Left lung (tissue), 10 donors: Measurements from ENCODE around the gene IFT122. TPM values are rescaled to one million over a fixed set of nuclear protein-coding genes. Genes with fewer than 3 reads are reported as not detected.
A peak's percentile ranks its signal among the peaks of the same experiment; 100 is the strongest.

Source experiments
- ATAC-seq: fragments of 200-7000 bp; cut with Tn5 transposase; one replicate; pipeline ENCODE4 v1.9.1; 2020; ENCODE audit warnings: moderate library complexity
- DNase-seq, 4 donors: peaks; one replicate each; pipeline ENCODE4 v3.0.0-alpha.2; 2013 to 2020
- H3K27ac ChIP-seq, 2 donors: fragments of 200-600 bp; sonication (generic) in 1 of 2; one replicate each; pipeline versions ENCODE4 v1.5.0 to v1.8.0; 2020 to 2021
- H3K27me3 ChIP-seq, 2 donors: fragments of 200-600 bp; sonication (generic) in 1 of 2; one replicate each; pipeline versions ENCODE4 v1.5.0 to v1.8.0; 2020 to 2021
- H3K36me3 ChIP-seq, 2 donors: fragments of 200-600 bp; sonication (generic) in 1 of 2; one replicate each; pipeline versions ENCODE4 v1.5.0 to v1.8.0; 2020 to 2021
- H3K4me1 ChIP-seq, 2 donors: fragments of 200-600 bp; one replicate each; pipeline ENCODE4 v1.8.0; 2021
- H3K4me3 ChIP-seq, 2 donors: fragments of 200-600 bp; sonication (generic) in 1 of 2; one replicate each; pipeline versions ENCODE4 v1.5.0 to v1.8.0; 2020 to 2021; ENCODE audit warnings: mild to moderate bottlenecking in 1 of 2
- H3K9me3 ChIP-seq, 2 donors: fragments of 200-600 bp; sonication (generic) in 1 of 2; one replicate each; pipeline versions ENCODE4 v1.5.0 to v1.8.0; 2020 to 2021
- intact Hi-C, 2 donors: fragments of 100-400 bp; cut with DNase I; formaldehyde crosslinking; loops; one replicate each; pipeline versions ENCODE4 v1.11.2 to v1.14.2; 2022
- polyA plus RNA-seq, 6 donors: library from polyadenylated mRNA; unstranded; fragments of 120-200 nt; gene quantifications; one replicate each; pipeline ENCODE4 v1.2.1, GENCODE V29; 2013; ENCODE audit not compliant: insufficient read length in 6 of 6
- total RNA-seq, 2 donors: library from RNA; stranded (reverse); fragmentation: NEBNext Ultra II Directional; extraction: Animal tissue kit (Norgen Biotek cat#: 25700); gene quantifications; one replicate each; pipeline ENCODE4 v1.2.1, GENCODE V29; 2021
- TF ChIP-seq, protein P1 (sequence below), 2 donors: fragments of 200-600 bp; sonication (generic) in 1 of 2; IDR thresholded peaks; one replicate each; pipeline versions ENCODE4 v1.5.0 to v1.8.0; 2021; ENCODE audit warnings: antibody characterized with exemption in 2 of 2
- donor health status: DM: no; HTN: yes; CAD: no.
- donor health status: DM: no; HTN: no; CAD: no.

The IFT122 gene
- total and polyA plus RNA-seq, 8 donors: 21.2 to 79.7 (median 71.3) TPM

DNA sequence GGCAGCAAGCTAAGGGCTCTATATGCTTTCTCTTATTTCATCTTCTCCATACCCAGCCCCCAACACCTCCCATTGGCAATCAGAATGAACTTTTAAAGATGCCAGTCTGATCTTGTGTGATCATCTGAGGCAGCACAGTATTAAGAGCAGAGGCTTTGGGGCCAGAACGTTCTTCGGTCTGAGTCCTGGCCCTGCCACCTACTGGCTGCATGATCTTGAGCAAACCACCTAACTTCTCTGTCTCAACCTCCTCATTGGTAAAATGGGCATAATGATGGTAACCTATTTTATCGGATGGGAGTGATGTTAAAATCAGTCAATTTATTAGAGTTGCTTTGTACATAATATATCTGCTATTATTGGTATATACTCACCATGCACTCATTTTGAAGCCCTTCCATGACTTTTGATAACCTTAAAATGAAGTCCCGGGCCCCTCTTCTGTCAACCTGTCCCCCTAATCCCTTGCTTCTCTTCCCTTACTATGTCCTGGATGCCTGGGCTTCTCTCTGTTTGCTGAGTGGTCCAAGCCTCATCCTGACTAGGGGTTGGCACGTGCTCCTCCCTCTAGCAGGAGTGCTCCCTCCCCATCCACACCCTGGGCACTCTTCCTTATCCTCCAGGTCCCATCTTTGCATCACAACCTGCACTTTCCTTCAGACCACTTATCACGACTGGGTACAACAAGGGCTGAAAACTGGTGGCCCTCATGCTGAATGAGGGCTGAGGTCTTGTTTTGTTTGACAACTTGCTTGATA, 17.9 kb upstream of the IFT122 start:
- TF ChIP-seq, protein P1, sequence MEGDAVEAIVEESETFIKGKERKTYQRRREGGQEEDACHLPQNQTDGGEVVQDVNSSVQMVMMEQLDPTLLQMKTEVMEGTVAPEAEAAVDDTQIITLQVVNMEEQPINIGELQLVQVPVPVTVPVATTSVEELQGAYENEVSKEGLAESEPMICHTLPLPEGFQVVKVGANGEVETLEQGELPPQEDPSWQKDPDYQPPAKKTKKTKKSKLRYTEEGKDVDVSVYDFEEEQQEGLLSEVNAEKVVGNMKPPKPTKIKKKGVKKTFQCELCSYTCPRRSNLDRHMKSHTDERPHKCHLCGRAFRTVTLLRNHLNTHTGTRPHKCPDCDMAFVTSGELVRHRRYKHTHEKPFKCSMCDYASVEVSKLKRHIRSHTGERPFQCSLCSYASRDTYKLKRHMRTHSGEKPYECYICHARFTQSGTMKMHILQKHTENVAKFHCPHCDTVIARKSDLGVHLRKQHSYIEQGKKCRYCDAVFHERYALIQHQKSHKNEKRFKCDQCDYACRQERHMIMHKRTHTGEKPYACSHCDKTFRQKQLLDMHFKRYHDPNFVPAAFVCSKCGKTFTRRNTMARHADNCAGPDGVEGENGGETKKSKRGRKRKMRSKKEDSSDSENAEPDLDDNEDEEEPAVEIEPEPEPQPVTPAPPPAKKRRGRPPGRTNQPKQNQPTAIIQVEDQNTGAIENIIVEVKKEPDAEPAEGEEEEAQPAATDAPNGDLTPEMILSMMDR (IDR thresholded peaks at IDR 0.05): no peak
- Histone ChIP-seq H3K4me3 (no peak overlapping the region), H3K27me3 (no peaks in the 10 kb centered on the region), H3K4me1 (peaks cover 0 to 7% of the 10 kb centered on the region in 2 donors), H3K27ac (no peak overlapping the region), H3K36me3 (no peaks in the 10 kb centered on the region), H3K9me3 (no peaks in the 10 kb centered on the region)
- ATAC-seq (no peak), DNase-seq (no peak)
- intact Hi-C loops: no loop called here

DNA sequence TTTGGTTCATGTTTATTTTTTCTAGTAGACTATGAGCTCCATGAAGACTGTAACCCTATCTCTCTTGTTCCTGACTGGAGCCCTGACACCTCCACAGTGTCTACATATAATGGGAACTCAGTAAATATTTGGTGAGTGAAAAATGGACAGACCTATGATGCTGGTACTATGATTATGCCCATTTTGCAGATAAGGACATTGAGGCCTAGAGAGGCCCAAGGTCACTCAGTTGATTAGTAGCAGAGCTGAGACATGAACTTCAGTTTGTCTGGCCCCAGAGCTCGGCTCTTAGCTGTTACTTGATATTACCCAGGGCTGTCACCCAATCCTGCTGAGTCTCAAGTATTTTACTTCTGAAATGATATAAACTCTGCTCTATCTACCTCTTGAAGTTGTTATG, 17.1 kb upstream of the IFT122 start:
- no peak overlapping the region for H3K4me3 ChIP-seq
- no peaks in the 10 kb centered on the region for H3K9me3 ChIP-seq
- TF ChIP-seq, protein P1 (IDR thresholded peaks at IDR 0.05): no peak
- no peaks in the 10 kb centered on the region for H3K36me3 ChIP-seq
- intact Hi-C loops: no loop called here
- no peak overlapping the region for H3K27ac ChIP-seq
- DNase-seq (no peak), ATAC-seq (no peak)
- peaks cover 0 to 14% of the 10 kb centered on the region in 2 donors for H3K4me1 ChIP-seq
- H3K27me3 ChIP-seq: no peaks in the 10 kb centered on the region

DNA sequence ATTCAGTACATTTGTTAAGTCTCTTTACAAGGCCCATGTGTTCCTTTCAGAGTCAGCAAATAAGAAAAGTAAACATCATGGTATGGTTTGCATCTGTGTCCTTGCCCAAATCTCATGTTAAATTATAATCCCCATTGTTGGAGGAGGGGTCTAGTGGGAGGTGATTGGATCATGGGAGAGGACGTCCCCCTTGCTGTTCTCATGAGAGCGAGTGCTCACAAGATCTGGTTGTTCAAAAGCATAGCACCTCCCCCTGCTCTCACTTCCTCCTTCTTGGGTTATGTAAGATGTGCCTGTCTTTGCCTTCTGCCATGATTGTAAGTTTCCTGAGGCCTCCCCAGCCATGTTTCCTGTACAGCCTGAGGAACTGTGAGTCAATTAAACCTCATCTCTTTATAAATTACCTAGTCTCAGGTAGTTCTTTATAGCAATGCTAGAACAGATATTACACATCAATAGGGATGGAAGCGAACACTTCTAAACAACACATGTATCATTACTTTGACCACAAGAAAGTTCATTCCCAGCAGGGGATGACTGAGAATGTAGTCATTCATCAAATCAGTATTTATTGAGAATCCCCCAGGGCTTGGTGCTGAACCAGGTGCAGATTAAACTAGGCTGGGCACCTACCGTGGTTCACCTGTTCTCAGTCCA, 15.7 kb upstream of the IFT122 start:
- ATAC-seq (peak; percentile 25), DNase-seq (no peak)
- no peaks in the 10 kb centered on the region for H3K9me3 ChIP-seq
- H3K27me3 ChIP-seq: no peaks in the 10 kb centered on the region
- H3K27ac ChIP-seq: peak overlapping the region in 1 of 2 donors; percentile 31
- TF ChIP-seq, protein P1 (IDR thresholded peaks at IDR 0.05): no peak
- intact Hi-C loops: no loop called here
- no peak overlapping the region for H3K4me3 ChIP-seq
- no peaks in the 10 kb centered on the region for H3K36me3 ChIP-seq
- peaks cover 0 to 24% of the 10 kb centered on the region in 2 donors for H3K4me1 ChIP-seq

DNA sequence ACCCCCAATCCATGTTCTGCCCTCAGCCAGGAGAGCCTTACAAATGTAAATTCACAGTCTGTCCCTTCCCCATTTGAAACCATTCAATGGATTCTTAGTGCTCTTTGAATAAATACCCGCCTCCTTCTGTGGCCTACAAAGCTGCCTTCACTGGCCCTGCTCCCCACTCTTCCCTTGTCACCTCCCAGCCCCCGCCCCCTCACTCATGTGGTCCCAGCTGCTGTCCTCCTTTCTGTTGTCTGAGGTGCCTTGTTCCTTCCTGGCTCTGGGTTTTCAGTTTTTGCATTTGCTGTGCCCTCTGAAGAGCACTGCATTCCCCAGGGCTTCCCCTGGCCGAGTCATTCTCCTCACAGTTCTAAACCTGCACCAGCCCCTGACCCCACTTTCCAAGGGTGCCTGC, 14.8 kb upstream of the IFT122 start:
- intact Hi-C loops: no loop called here
- no peaks in the 10 kb centered on the region for H3K27me3 ChIP-seq
- H3K9me3 ChIP-seq: no peaks in the 10 kb centered on the region
- no peak overlapping the region for H3K27ac ChIP-seq
- no peak for ATAC-seq
- TF ChIP-seq, protein P1 (IDR thresholded peaks at IDR 0.05): no peak
- H3K36me3 ChIP-seq: peaks cover 0 to 7% of the 10 kb centered on the region in 2 donors
- DNase-seq: no peak
- H3K4me3 ChIP-seq: no peak overlapping the region
- peaks cover 0 to 24% of the 10 kb centered on the region in 2 donors for H3K4me1 ChIP-seq

DNA sequence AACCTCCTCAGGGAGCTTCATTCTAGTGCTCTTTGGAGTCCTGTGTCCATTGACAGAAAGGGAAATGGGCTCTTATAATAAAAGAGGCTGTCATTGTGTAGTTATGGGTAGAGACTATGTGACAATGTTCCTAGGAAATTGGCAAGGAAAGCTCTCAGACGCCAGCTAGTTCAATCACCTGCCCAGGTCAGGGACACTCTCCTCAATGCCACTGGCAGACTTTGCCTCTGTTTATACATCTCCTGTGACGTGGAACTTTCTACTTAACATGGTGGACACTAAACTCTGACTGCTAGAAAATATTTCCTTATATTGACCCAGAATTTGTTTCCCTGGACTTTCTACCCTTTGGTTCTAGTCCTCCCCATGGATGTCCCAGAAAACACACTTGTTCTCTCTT, 14.4 kb upstream of the IFT122 start:
- DNase-seq (no peak), ATAC-seq (no peak)
- TF ChIP-seq, protein P1 (IDR thresholded peaks at IDR 0.05): no peak
- Histone ChIP-seq H3K36me3 (peaks cover 0 to 11% of the 10 kb centered on the region in 2 donors), H3K4me1 (peaks cover 0 to 24% of the 10 kb centered on the region in 2 donors), H3K4me3 (no peak overlapping the region), H3K27ac (no peak overlapping the region), H3K9me3 (no peaks in the 10 kb centered on the region), H3K27me3 (no peaks in the 10 kb centered on the region)
- intact Hi-C loops: no loop called here
